ENCODE measurements around the gene C1orf115. TPM values are rescaled to one million over a fixed set of nuclear protein-coding genes. Genes with fewer than 3 reads are reported as not detected.

Gene C1orf115
- total and polyA plus RNA-seq, 2 of the 4 experiments (the other 2 are of a cell fraction), result 0.07 to 0.18 TPM

DNA sequence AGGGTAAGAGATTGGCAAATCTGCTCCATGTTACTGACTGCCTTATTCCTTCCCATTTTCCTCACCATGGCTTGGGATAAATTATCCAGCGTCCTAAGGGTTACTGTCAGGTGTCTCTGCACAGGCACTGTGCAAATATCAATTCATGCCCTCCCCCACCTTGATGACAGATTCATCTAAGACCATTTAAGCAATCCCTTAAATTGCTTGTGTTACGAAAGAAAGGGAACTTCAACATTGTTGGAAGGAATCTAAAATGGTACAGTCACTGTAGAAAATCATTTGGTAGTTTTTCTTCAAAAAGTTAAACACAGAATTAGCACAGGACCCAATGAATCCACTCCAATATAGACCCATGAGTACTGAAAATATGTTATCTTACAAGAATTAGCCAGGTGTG, 40.3 kb downstream of the C1orf115 start:
- Histone ChIP-seq H2AFZ (replicated peaks; ENCODE audit: low read length, poor library complexity) (no peak overlapping the region), H4K91ac (ENCODE audit: insufficient read depth, low read depth, low read length) (no peak overlapping the region), H2AK9ac (replicated peaks; ENCODE audit: low read depth, low read length, poor library complexity) (no peak overlapping the region), H3K27ac (ENCODE audit: insufficient read depth, low read length) (no peak overlapping the region), H3K18ac (ENCODE audit: low read depth, low read length) (no peak overlapping the region), H3K9me3 (ENCODE audit: control insufficient read depth, insufficient read depth, low read length) (no peaks in the 10 kb centered on the region), H3K14ac (replicated peaks; ENCODE audit: low read depth, low read length) (no peak overlapping the region), H3K27me3 (ENCODE audit: control insufficient read depth, insufficient read depth, low read length) (no peaks in the 10 kb centered on the region), H3K23ac (ENCODE audit: low read depth, low read length) (no peak overlapping the region), H3K4ac (ENCODE audit: low read depth, low read length) (no peak overlapping the region), H3K56ac (ENCODE audit: extremely low read depth, insufficient read depth, low read length) (no peak overlapping the region), H4K20me1 (ENCODE audit: insufficient read depth, low read length) (no peaks in the 10 kb centered on the region), H2BK120ac (ENCODE audit: low read depth, low read length) (no peak overlapping the region), H2AK5ac (ENCODE audit: low read depth, low read length) (no peak overlapping the region), H4K5ac (ENCODE audit: low read depth, low read length) (no peak overlapping the region), H2BK5ac (ENCODE audit: low read depth, low read length, poor library complexity, severe bottlenecking) (no peak overlapping the region), H3K4me3 (ENCODE audit: insufficient read depth, low read depth, low read length) (no peak overlapping the region), H4K8ac (ENCODE audit: low read depth in 2 of 2, low read length in 2 of 2) (no peak overlapping the region), H3K36me3 (ENCODE audit: control insufficient read depth, insufficient read depth, low read length) (no peaks in the 10 kb centered on the region), H3K9ac (ENCODE audit: low read depth, low read length) (no peak overlapping the region), H3K9me1 (ENCODE audit: insufficient read depth, low read length) (peaks cover 4% of the 10 kb centered on the region), H3K4me2 (ENCODE audit: low read depth, low read length) (no peak overlapping the region), H3K4me1 (ENCODE audit: control insufficient read depth, insufficient read depth, low read length) (peaks cover 5% of the 10 kb centered on the region), H2BK15ac (ENCODE audit: low read depth, low read length) (no peak overlapping the region), H2BK20ac (ENCODE audit: low read depth, low read length) (no peak overlapping the region), H3K79me1 (ENCODE audit: low read depth in 1 of 2, low read length in 2 of 2) (no peaks in the 10 kb centered on the region)
- no CpG with 5 or more reads among the region's 2 CpGs for WGBS, 2 experiments (ENCODE audit: extremely low coverage in 2 of 2, insufficient read length in 1 of 2)
- intact Hi-C loops (cut with micrococcal nuclease) (no loop called here), in situ Hi-C loops (cut with MboI; ENCODE audit: low sequenced_read_pairs) (no loop called here), dilution Hi-C loops (cut with HindIII; ENCODE audit: low sequenced_read_pairs, unreplicated experiment) (no loop called here)
- ChIA-PET CTCF (no interaction called here), POLR2A (ENCODE audit: unreplicated experiment) (no interaction called here)
- ATAC-seq (ENCODE audit: low read depth), result no peak
- no TSS peak for BruUV-seq (replicated peaks)
- DNase-seq, result no peak
- no peak for TF ChIP-seq CEBPB (IDR thresholded peaks at IDR 0.05; ENCODE audit: low read depth, low read length)
- TF ChIP-seq USF2 (IDR thresholded peaks at IDR 0.05; ENCODE audit: low read depth, low read length), result no peak
